Measurements from ENCODE around the gene SEMA3F. TPM values are rescaled to one million over a fixed set of nuclear protein-coding genes. Genes with fewer than 3 reads are reported as not detected.

Gene SEMA3F
- total and polyA plus RNA-seq, 2 donors (not counting 3 experiments of a cell fraction or from before 2014, with no cell fraction given), result 65.8 to 99.1 TPM

GRCh38 chr3:50196253-50196801 lies 41.2 kb downstream of the SEMA3F start:
- Histone ChIP-seq H3K4me3 (replicated peaks in 1 of 3; ENCODE audit: insufficient read depth in 1 of 3, low read depth in 1 of 3, low read length in 3 of 3) (no peak overlapping the region), H3K27me3 (ENCODE audit: control insufficient read depth in 2 of 2, insufficient read depth in 2 of 2, low read length in 2 of 2) (peaks cover 11 to 13% of the 10 kb centered on the region in 2 experiments), H3K79me2 (ENCODE audit: control insufficient read depth, insufficient read depth, low read length) (no peaks in the 10 kb centered on the region), H2AFZ (ENCODE audit: low read depth, low read length) (no peak overlapping the region), H3K36me3 (ENCODE audit: control insufficient read depth in 2 of 2, extremely low read depth in 1 of 2, insufficient read depth in 2 of 2, low read length in 2 of 2) (no peaks in the 10 kb centered on the region), H3K4me2 (ENCODE audit: insufficient read depth, low read length) (no peak overlapping the region), H3K9me1 (replicated peaks; ENCODE audit: control insufficient read depth, extremely low read depth, insufficient read depth, low read length) (no peaks in the 10 kb centered on the region), H3K9ac (replicated peaks; ENCODE audit: extremely low read depth, insufficient read depth, low read length) (no peak overlapping the region), H3K9me3 (replicated peaks; ENCODE audit: control insufficient read depth, insufficient read depth, low read length) (no peaks in the 10 kb centered on the region), H3K4me1 (ENCODE audit: control insufficient read depth, extremely low read depth, insufficient read depth, low read length) (no peaks in the 10 kb centered on the region), H3K27ac (ENCODE audit: insufficient read depth, low read depth, low read length) (no peak overlapping the region), H4K20me1 (replicated peaks; ENCODE audit: control insufficient read depth, extremely low read depth, insufficient read depth, low read length) (no peaks in the 10 kb centered on the region)
- dilution Hi-C loops (cut with MboI; ENCODE audit: extremely low pct_ligation_motif_present, low sequenced_read_pairs) (no loop called here), intact Hi-C loops (cut with micrococcal nuclease) (no loop called here)
- no TSS peak for BruUV-seq (replicated peaks)
- TF ChIP-seq FOS (IDR thresholded peaks at IDR 0.05; ENCODE audit: borderline replicate concordance, insufficient read depth, low read length), result no peak
- TF ChIP-seq CTCF (IDR thresholded peaks at IDR 0.05; ENCODE audit: extremely low read depth in 1 of 2, insufficient read depth in 1 of 2, low read depth in 1 of 2, low read length in 2 of 2), result no peak
- TF ChIP-seq POLR2A (IDR thresholded peaks at IDR 0.05; ENCODE audit: low read depth, low read length), result no peak
- no peak for TF ChIP-seq MYC (IDR thresholded peaks at IDR 0.05; ENCODE audit: low read depth, low read length)
- no peak for TF ChIP-seq POLR2AphosphoS5 (IDR thresholded peaks at IDR 0.05; ENCODE audit: insufficient read depth, low read depth, low read length)
- TF ChIP-seq GATA2 (IDR thresholded peaks at IDR 0.05; ENCODE audit: insufficient read depth, insufficient read length, low read depth, low read length), result no peak
- TF ChIP-seq JUN (IDR thresholded peaks at IDR 0.05; ENCODE audit: borderline replicate concordance, insufficient read depth, insufficient read length, low read depth), result no peak
- no peak for TF ChIP-seq MAX (IDR thresholded peaks at IDR 0.05; ENCODE audit: insufficient read depth, insufficient read length)
- TF ChIP-seq EZH2 (IDR thresholded peaks at IDR 0.05; ENCODE audit: borderline replicate concordance, low read depth, low read length, severe bottlenecking), result no peak
- ChIA-PET POLR2A (interaction anchor here (0.6 kb wide), 1 partner anchor 53 kb away, joined by 3 read pairs; no protein-coding TSS in a partner anchor), CTCF (interaction anchor here (1.2 to 12.0 kb wide), 9 partner anchors 14 to 128 kb away, joined by 3 to 314 read pairs (median 53); partner anchors contain the start of gene SEMA3B)
- FAIRE-seq (no peak), DNase-seq (ENCODE audit: low read depth, low spot score) (no peak)

Data from endothelial cell of umbilical vein (primary cell).